Activated T-helper 17 cell treated with anti-CD3 and anti-CD28 coated beads, Interleukin-2, amount 50 U/mL, for 72 hours (primary cell): ENCODE measurements around the gene KRTAP10-8. TPM values are rescaled to one million over a fixed set of nuclear protein-coding genes. Genes with fewer than 3 reads are reported as not detected.
"Not testable (repeated sequence)": the region's sequence is repeated elsewhere in the genome, so short reads cannot be mapped to it uniquely, and the experiment has no call there.

Experiments used
- ATAC-seq: fragments of 150-1000 bp; cut with Tn5 transposase; replicated peaks from 2 replicates; pipeline ENCODE4 v1.10.0; 2021; ENCODE audit warnings: mild to moderate bottlenecking, moderate library complexity
- H3K27ac Mint-ChIP-seq: one replicate; pipeline ENCODE4 v1.8.0; 2022; ENCODE audit warnings: mixed read lengths
- H3K27me3 Mint-ChIP-seq: one replicate; pipeline ENCODE4 v1.8.0; 2022; ENCODE audit warnings: mixed read lengths
- H3K36me3 Mint-ChIP-seq: one replicate; pipeline ENCODE4 v1.8.0; 2022; ENCODE audit warnings: low read depth, mild to moderate bottlenecking, mixed read lengths
- H3K4me1 Mint-ChIP-seq: one replicate; pipeline ENCODE4 v1.8.0; 2022; ENCODE audit warnings: mixed read lengths
- H3K4me3 Mint-ChIP-seq: one replicate; pipeline ENCODE4 v1.8.0; 2022; ENCODE audit warnings: mild to moderate bottlenecking, mixed read lengths
- H3K9me3 Mint-ChIP-seq: one replicate; pipeline ENCODE4 v1.8.0; 2022; ENCODE audit warnings: mixed read lengths
- total RNA-seq, 2 donors: library from RNA; stranded (reverse); gene quantifications; one replicate each; pipeline ENCODE4 v1.2.3, GENCODE V29; 2022

The KRTAP10-8 gene
- total RNA-seq, 2 donors from 2014 or later: not detected

DNA sequence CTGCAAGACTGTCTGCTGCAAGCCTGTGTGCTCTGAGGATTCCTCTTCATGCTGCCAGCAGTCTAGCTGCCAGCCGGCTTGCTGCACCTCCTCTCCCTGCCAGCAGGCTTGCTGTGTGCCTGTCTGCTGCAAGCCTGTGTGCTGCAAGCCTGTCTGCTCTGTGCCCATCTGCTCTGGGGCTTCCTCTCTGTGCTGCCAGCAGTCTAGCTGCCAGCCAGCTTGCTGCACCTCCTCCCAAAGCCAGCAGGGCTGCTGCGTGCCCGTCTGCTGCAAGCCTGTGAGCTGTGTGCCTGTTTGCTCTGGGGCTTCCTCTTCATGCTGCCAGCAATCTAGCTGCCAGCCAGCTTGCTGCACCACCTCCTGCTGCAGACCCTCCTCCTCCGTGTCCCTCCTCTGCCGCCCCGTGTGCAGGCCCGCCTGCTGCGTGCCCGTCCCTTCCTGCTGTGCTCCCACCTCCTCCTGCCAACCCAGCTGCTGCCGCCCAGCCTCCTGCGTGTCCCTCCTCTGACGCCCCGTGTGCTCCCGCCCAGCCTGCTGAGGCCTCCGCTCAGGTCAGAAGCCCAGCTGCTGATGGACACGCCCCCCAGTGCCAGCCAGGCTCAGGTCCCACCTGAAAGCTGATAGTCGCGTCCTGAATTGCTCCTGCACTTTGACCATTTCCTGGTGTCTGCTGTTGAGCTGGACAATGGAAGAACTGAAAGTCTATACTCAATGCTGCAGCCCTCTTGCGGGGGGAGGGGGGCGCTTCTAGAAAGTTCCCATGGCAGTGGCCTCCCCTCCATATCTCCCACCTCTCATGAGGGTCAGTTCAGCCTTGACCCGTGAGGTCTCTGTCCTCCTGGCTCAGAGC, 37.2 kb upstream of the KRTAP10-8 start:
- Mint-ChIP-seq H3K27ac (peak overlapping the region; percentile 48), H3K9me3 (peaks cover 7% of the 10 kb centered on the region), H3K4me3 (no peak overlapping the region), H3K27me3 (peaks cover 3% of the 10 kb centered on the region), H3K36me3 (no peaks in the 10 kb centered on the region), H3K4me1 (no peaks in the 10 kb centered on the region)
- ATAC-seq: no peak

DNA sequence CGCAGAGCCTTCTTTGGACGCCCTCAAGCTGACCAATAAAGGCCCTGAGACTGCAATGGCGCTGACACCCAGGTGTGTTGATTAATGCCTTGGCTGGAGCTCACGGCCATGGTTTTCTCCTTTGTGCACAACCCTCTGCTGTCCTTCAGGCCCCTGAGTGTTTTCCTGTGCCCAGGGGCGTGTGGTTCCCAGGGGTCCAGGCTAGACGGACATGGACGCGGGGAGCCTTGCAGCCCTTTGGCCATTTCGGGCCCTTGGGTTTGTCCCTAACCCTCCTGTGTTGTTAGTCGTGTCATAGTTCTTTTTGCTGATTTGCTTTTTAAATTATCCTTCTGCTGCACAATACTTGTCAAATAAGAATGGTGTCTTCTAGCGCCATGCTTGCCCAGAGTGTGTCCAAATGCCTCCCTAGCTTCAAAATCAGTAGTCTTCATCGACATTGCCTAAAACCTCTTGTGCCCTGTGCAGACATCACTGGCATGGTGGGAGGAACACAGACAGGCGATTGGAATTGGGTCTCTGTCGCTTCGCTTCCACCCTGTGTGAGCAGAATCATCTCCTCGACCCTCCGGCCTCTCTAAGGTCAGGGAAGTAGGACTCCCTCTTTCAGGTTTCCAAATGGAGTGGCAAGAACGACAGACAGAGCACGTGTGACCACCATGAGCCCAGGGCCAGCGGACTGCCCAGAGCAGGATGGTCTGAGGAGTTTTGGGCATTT, 36.4 kb upstream of the KRTAP10-8 start:
- ATAC-seq: no peak
- Mint-ChIP-seq H3K27me3 (peaks cover 3% of the 10 kb centered on the region), H3K4me3 (no peak overlapping the region), H3K4me1 (no peaks in the 10 kb centered on the region), H3K36me3 (no peaks in the 10 kb centered on the region), H3K27ac (peak overlapping the region; percentile 48), H3K9me3 (peaks cover 7% of the 10 kb centered on the region)

DNA sequence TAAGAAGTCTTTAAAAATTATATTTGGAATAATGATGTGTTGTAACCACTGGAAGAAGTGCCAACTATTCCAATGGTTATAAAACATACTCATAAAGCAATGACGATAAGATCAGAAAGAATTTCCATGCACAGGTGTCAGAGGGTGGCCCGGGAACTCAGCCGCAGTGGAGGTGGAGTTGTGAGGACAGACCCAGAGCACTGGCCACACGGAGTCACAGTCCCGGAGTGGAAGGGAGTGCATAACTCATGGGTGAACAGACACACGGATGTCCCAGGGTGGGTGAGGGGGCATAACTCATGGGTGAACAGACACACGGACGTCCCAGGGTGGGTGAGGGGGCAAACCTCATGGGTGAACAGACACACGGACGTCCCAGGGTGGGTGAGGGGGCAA, 35.9 kb upstream of the KRTAP10-8 start:
- Mint-ChIP-seq H3K4me3 (no peak overlapping the region), H3K9me3 (peaks cover 9% of the 10 kb centered on the region), H3K4me1 (no peaks in the 10 kb centered on the region), H3K27me3 (peaks cover 3% of the 10 kb centered on the region), H3K27ac (no peak overlapping the region), H3K36me3 (no peaks in the 10 kb centered on the region)
- no peak for ATAC-seq

DNA sequence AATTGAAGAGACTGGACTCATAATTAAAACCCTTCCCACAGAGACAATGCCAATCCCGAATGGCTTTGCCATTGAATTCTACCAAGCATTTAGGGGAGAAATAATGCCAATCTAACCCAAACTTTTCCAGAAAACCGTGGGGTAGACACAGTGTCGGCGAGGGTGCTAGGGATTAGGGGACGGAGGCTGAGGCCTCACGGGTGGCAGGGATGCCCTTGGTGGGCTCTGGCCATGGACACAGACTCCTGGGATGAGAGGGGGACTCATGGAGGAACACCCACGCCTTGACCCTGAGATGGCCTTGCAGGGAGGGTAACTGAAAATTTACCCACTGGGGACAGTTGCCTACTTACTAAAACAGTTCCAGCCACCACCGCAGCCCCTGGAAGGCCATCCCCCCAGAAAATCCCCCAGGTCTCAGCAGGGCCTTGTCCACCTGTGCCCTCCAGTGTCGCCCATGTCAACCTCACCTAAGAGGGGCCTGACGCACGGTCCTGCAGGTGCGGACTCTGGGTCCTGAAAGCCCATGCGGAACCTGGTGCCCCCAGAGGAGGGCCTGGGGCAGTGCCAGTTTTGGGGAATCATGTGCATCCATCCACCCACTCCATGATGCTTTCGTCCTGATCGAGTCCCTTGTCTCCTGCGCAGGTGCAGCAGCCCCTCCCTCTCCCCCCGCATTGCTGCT, 33.4 kb upstream of the KRTAP10-8 start:
- H3K9me3 Mint-ChIP-seq: peaks cover 17% of the 10 kb centered on the region
- H3K27ac Mint-ChIP-seq: no peak overlapping the region
- H3K27me3 Mint-ChIP-seq: no peaks in the 10 kb centered on the region
- no peaks in the 10 kb centered on the region for H3K36me3 Mint-ChIP-seq
- no peak for ATAC-seq
- H3K4me3 Mint-ChIP-seq: no peak overlapping the region
- H3K4me1 Mint-ChIP-seq: no peaks in the 10 kb centered on the region

DNA sequence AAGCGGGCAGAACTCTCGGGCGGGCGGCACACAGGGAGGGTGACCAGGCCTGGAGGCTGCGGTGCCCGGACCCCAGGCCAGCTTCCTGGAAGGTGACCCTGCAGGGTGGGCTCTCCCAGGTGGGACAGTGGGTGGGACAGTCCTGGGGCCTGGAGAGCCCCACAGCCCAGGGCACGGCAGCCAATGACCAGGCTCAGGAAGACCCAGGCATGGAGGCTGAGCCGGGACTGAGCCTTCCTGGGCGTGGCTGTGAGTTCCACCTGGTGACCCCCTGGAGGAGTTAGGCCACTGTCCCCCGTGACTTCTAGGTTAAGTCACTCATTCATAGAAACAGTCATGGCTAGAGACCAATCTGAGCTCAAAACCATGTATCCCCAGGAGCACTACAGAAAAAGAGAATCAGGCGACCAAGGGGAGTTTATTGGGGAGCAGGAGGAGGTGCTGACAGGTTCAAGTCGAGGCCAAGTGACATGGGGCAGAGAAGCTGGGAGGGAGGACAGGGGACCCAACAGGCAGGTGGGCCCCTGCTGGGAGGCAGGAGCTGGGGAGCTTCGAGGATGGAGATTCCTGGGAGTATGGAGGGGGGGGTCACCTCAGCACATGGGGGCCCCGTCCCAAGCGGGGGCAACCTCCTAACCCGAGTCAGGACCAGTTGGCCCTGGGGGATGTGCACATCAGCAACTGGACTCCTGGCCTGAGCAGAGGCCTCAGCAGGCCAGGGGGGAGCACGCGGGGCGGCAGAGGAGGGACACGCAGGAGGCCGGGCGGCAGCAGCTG, 32.6 kb upstream of the KRTAP10-8 start:
- no peaks in the 10 kb centered on the region for H3K36me3 Mint-ChIP-seq
- no peak overlapping the region for H3K4me3 Mint-ChIP-seq
- no peaks in the 10 kb centered on the region for H3K4me1 Mint-ChIP-seq
- peaks cover 17% of the 10 kb centered on the region for H3K9me3 Mint-ChIP-seq
- no peaks in the 10 kb centered on the region for H3K27me3 Mint-ChIP-seq
- H3K27ac Mint-ChIP-seq: no peak overlapping the region
- no peak for ATAC-seq

DNA sequence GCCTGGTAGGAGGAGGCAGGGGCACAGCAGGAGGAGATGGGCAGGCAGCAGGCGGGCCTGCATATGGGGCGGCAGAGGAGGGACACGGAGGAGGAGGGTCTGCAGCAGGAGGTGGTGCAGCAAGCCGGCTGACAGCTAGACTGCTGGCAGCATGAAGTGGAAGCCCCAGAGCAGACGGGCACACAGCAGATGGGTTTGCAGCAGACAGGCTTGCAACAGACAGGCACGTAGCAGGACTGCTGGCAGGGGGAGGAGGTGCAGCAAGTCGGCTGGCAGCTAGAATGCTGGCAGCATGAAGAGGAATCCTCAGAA, 32.1 kb upstream of the KRTAP10-8 start:
- H3K27me3 Mint-ChIP-seq: no peaks in the 10 kb centered on the region
- H3K27ac Mint-ChIP-seq: no peak overlapping the region
- no peak overlapping the region for H3K4me3 Mint-ChIP-seq
- no peak for ATAC-seq
- peaks cover 17% of the 10 kb centered on the region for H3K9me3 Mint-ChIP-seq
- H3K36me3 Mint-ChIP-seq: no peaks in the 10 kb centered on the region
- no peaks in the 10 kb centered on the region for H3K4me1 Mint-ChIP-seq

DNA sequence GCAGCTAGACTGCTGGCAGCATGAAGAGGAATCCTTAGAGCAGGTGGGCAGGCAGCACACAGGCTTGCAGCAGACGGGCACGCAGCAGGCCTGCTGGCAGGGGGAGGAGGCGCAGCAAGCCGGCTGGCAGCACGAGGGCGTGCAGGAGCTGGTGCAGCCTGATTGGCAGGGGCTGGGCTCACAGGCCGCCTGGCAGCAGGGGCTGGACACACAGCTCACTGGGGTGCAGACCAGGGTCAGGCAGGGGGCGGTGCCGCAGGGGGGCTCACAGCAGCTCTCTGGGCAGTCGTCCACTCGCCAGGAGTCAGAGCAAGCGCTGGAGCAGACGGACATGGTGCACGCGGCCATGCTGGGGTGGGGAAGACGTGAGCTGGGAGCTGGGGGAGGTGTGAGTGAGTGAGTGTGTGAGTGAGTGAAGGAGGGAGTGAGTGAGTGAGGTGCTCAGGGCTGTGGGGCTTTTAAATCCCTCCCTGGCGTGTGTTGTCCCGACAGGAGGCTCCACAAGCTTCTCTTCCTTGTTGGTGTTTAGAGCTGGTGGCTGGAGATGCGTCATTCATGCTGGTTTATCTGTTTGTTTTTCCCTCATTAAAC, 31.6 kb upstream of the KRTAP10-8 start, which contains the start of gene KRTAP10-5:
Gene KRTAP10-5 (minus strand): TSS at position 374 of the 591 bp plus-strand sequence. CDS start 26 bp downstream, at position 348.
- H3K27me3 Mint-ChIP-seq, H3K4me1 Mint-ChIP-seq, H3K4me3 Mint-ChIP-seq, H3K27ac Mint-ChIP-seq, ATAC-seq, H3K36me3 Mint-ChIP-seq: not testable (repeated sequence)
- peaks cover 17% of the 10 kb centered on the region for H3K9me3 Mint-ChIP-seq

DNA sequence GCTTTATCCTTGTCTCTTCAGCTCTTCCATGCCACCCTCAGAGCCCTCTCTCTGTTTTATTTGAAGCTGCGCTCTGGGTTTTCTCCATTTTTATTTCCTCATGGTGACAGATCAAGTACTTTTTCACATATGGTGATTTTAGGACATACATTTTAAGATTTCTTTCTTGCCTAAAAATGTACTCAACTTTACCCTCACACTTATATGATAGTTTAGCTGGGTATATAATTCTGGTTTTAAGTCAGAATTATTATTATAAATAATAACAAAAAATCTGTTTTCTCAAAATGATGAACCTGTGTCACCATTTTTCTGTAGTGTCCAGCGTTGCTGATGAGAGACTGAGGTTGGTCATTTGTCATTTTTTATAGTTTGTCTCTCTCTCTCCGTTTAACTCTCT, 30.7 kb upstream of the KRTAP10-8 start:
- ATAC-seq: no peak
- H3K4me1 Mint-ChIP-seq: no peaks in the 10 kb centered on the region
- H3K4me3 Mint-ChIP-seq: no peak overlapping the region
- H3K36me3 Mint-ChIP-seq: no peaks in the 10 kb centered on the region
- no peak overlapping the region for H3K27ac Mint-ChIP-seq
- peaks cover 5% of the 10 kb centered on the region for H3K27me3 Mint-ChIP-seq
- H3K9me3 Mint-ChIP-seq: peaks cover 17% of the 10 kb centered on the region

DNA sequence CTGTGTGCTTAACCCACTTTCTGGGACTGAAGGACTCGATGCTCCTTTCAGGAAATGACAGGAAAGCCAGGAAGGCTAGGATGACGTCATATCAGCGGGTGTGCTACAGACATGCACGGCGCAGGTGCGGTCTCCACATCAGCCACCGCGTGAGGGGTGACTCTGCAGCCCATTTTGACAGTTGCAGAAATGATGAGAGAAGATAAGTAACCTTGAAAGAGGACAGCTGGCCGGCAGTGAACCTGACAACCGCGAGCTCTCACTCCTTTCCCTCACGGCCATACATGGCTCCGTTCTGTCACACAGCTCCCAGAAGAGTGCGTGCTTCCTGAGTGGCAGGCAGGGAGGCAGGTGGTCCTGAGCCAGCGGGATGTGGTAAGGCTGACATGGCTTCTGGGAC, 29.8 kb upstream of the KRTAP10-8 start:
- Mint-ChIP-seq H3K27ac (no peak overlapping the region), H3K4me1 (no peaks in the 10 kb centered on the region), H3K9me3 (peaks cover 14% of the 10 kb centered on the region), H3K27me3 (peaks cover 12% of the 10 kb centered on the region), H3K4me3 (no peak overlapping the region), H3K36me3 (no peaks in the 10 kb centered on the region)
- ATAC-seq: no peak

DNA sequence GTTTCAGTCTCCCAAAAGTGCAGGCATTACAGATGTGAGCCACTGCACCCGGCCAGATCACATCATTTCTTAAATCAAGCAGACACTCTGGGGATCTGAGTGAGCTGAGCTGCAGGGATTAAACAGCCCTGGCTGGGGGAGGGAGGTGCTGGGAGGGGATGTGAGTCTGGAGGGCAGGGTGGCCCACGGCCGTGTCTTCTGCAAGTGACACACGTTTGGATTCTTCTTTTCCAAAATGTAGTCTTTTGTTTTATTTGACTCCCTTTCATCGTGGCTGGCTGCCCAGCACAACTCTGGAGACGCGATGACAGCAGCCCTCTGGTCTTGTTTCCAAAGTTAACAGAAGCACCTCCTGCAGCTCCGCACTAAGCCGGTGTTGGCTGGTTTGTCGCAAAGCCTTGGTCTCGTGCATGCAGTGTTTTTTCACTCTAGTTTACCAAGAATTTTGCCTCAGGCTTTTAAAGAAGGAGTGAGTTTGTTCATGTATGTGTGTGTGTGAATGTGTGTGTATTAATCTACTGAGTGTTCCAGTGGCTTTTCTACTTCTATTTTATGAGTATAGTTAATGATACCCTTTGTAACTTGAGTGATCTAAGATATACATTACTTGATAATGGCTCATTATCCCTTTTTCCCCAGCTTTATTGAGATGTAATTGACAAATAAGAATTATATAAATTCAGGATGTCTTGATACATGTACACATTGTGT, 28.6 kb upstream of the KRTAP10-8 start:
- Mint-ChIP-seq H3K4me1 (no peaks in the 10 kb centered on the region), H3K4me3 (no peak overlapping the region)

DNA sequence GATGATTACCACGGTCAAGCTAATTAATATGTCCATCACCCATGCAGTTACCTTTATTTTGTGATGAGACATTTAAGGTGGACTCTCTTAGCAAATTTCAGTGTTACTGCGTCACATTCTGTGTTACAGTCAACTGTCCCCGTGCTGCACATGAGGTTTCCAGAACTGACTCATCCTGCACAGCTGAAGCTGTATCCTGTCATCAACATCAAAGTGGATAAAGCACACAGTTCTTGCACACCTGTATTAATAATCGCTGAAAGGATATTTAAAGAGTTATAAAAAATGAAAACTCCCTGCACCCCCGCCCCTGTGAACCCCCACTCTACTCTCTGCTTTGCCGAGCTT, 28.1 kb upstream of the KRTAP10-8 start:
- peaks cover 16% of the 10 kb centered on the region for H3K27me3 Mint-ChIP-seq
- H3K4me1 Mint-ChIP-seq: no peaks in the 10 kb centered on the region
- ATAC-seq: peak; percentile 100
- H3K27ac Mint-ChIP-seq: no peak overlapping the region
- no peak overlapping the region for H3K4me3 Mint-ChIP-seq
- H3K9me3 Mint-ChIP-seq: peaks cover 10% of the 10 kb centered on the region
- no peaks in the 10 kb centered on the region for H3K36me3 Mint-ChIP-seq

More for the DNA sequence above, 28.6 kb upstream of the KRTAP10-8 start:
- Mint-ChIP-seq H3K9me3 (peaks cover 10% of the 10 kb centered on the region), H3K27me3 (peaks cover 16% of the 10 kb centered on the region), H3K27ac (no peak overlapping the region), H3K36me3 (no peaks in the 10 kb centered on the region)
- peak; percentile 4 for ATAC-seq

DNA sequence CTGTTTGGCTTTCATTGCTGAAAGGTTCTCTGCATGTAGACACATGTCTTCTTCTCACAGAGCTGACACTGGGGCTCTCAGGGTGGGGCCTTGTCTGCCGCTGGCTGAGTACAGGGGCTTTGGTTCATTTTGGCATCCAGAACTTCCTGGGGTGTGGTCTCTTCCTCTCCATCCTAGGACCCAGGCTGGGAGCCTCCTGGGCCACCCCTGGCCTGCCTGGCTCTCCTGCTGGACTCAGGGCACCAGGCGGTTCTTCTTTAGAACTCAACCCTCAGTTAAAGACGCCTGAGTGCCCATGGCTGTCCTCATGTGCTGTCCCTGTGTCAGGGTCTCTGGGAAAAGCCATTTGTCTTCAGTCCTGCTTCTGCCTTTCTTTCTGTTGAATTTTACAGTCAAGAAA, 26.0 kb upstream of the KRTAP10-8 start:
- peaks cover 19% of the 10 kb centered on the region for H3K27me3 Mint-ChIP-seq
- no peaks in the 10 kb centered on the region for H3K4me1 Mint-ChIP-seq
- H3K36me3 Mint-ChIP-seq: no peaks in the 10 kb centered on the region
- H3K9me3 Mint-ChIP-seq: peaks cover 9% of the 10 kb centered on the region
- H3K4me3 Mint-ChIP-seq: no peak overlapping the region
- ATAC-seq: no peak
- no peak overlapping the region for H3K27ac Mint-ChIP-seq

DNA sequence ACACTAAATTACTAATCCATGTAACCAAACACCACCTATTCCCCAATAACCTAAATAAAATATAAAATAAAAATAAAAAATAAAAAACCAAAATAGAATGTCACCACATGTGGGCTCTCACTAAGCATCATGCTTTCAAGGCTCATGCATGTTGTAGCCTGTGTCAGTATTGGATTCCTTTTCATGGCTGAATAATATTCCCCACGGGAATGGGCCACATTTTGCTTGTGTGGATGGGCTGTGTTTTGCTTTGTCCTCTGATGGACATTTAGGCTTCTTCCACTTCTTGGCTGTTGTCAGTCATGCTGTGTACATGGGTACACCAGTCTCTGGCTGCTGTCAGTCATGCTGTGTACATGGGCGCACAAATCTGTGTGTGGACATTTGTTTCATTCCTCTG, 22.8 kb upstream of the KRTAP10-8 start:
- H3K9me3 Mint-ChIP-seq: no peaks in the 10 kb centered on the region
- ATAC-seq: no peak
- no peaks in the 10 kb centered on the region for H3K36me3 Mint-ChIP-seq
- H3K4me3 Mint-ChIP-seq: no peak overlapping the region
- H3K4me1 Mint-ChIP-seq: no peaks in the 10 kb centered on the region
- H3K27me3 Mint-ChIP-seq: peaks cover 19% of the 10 kb centered on the region
- no peak overlapping the region for H3K27ac Mint-ChIP-seq
